Astrocyte (in vitro differentiated cells and primary cell): ENCODE measurements around the gene ADAMTS20. TPM values are rescaled to one million over a fixed set of nuclear protein-coding genes. Genes with fewer than 3 reads are reported as not detected.
A peak's percentile ranks its signal among the peaks of the same experiment; 100 is the strongest.

ENCODE experiments used
- DNase-seq: peaks from one replicate; pipeline ENCODE4 v3.0.0-alpha.2; 2010; ENCODE audit warnings: low read depth
- FAIRE-seq: peaks from 2 replicates; lab custom pipeline; 2011; peaks lifted over from hg19 to GRCh38; lab: Jason Lieb, UNC
- H2AFZ ChIP-seq: 2 replicates; pipeline ENCODE4 v1.6.0; 2012; ENCODE audit warnings: low read depth, low read length, inconsistent platforms
- H3K27ac ChIP-seq: 2 replicates; pipeline ENCODE4 v1.5.1; 2011; ENCODE audit warnings: low read depth, low read length, inconsistent platforms
- H3K27me3 ChIP-seq: 2 replicates; pipeline ENCODE4 v1.6.0; 2011; ENCODE audit warnings: low read length, inconsistent platforms; ENCODE audit not compliant: insufficient read depth
- H3K36me3 ChIP-seq: 2 replicates; pipeline ENCODE4 v1.5.1; 2011; ENCODE audit warnings: low read length, inconsistent platforms; ENCODE audit not compliant: insufficient read depth
- H3K4me1 ChIP-seq: 2 replicates; pipeline ENCODE4 v1.5.1; 2011; ENCODE audit warnings: low read length, inconsistent platforms; ENCODE audit not compliant: insufficient read depth
- H3K4me2 ChIP-seq: 2 replicates; pipeline ENCODE4 v1.6.0; 2012; ENCODE audit warnings: low read length, inconsistent platforms
- H3K4me3 ChIP-seq: 2 replicates; pipeline ENCODE4 v1.5.1; 2011; ENCODE audit warnings: low read depth, mild to moderate bottlenecking, low read length, inconsistent platforms; ENCODE audit not compliant: insufficient read depth
- H3K79me2 ChIP-seq: 2 replicates; pipeline ENCODE4 v1.6.0; 2012; ENCODE audit warnings: mild to moderate bottlenecking, low read length, inconsistent platforms; ENCODE audit not compliant: insufficient read depth
- H3K9ac ChIP-seq: 2 replicates; pipeline ENCODE4 v1.6.0; 2012; ENCODE audit warnings: mild to moderate bottlenecking, low read length, inconsistent platforms
- H3K9me3 ChIP-seq: 2 replicates; pipeline ENCODE4 v1.5.1; 2012; ENCODE audit warnings: low read depth, mild to moderate bottlenecking, low read length, inconsistent platforms; ENCODE audit not compliant: insufficient read depth
- H4K20me1 ChIP-seq: 2 replicates; pipeline ENCODE4 v1.6.0; 2012; ENCODE audit warnings: low read length, inconsistent platforms; ENCODE audit not compliant: insufficient read depth
- H3K27ac Mint-ChIP-seq: one replicate; pipeline ENCODE4 v1.8.0; 2021; ENCODE audit warnings: mild to moderate bottlenecking, mixed read lengths; ENCODE audit not compliant: unreplicated experiment
- H3K27me3 Mint-ChIP-seq: one replicate; pipeline ENCODE4 v1.8.0; 2021; ENCODE audit warnings: low read depth, mixed read lengths; ENCODE audit not compliant: unreplicated experiment
- H3K36me3 Mint-ChIP-seq: one replicate; pipeline ENCODE4 v1.8.0; 2021; ENCODE audit warnings: low read depth, mixed read lengths; ENCODE audit not compliant: unreplicated experiment
- H3K4me1 Mint-ChIP-seq: one replicate; pipeline ENCODE4 v1.8.0; 2021; ENCODE audit warnings: low read depth, mixed read lengths; ENCODE audit not compliant: unreplicated experiment
- H3K4me3 Mint-ChIP-seq: one replicate; pipeline ENCODE4 v1.8.0; 2021; ENCODE audit warnings: mild to moderate bottlenecking, moderate library complexity, mixed read lengths; ENCODE audit not compliant: unreplicated experiment
- H3K9me3 Mint-ChIP-seq: one replicate; pipeline ENCODE4 v1.8.0; 2021; ENCODE audit warnings: mild to moderate bottlenecking, mixed read lengths; ENCODE audit not compliant: unreplicated experiment
- CTCF ChIP-seq: IDR thresholded peaks from 2 replicates; pipeline ENCODE4 v1.5.1; 2011; ENCODE audit warnings: low read depth, mild to moderate bottlenecking, inconsistent platforms, low read length, moderate library complexity; ENCODE audit not compliant: insufficient read depth
- EZH2 ChIP-seq: IDR thresholded peaks from 2 replicates; pipeline ENCODE4 v1.6.1; 2012; ENCODE audit warnings: mild to moderate bottlenecking, low read length, inconsistent platforms; ENCODE audit not compliant: insufficient read depth
- total RNA-seq: library from RNA; stranded (reverse); gene quantifications from 2 replicates; pipeline ENCODE4 v1.2.1, GENCODE V29; 2021

The ADAMTS20 gene
- total RNA-seq, 1 donor from 2014 or later = 0.66 TPM

DNA sequence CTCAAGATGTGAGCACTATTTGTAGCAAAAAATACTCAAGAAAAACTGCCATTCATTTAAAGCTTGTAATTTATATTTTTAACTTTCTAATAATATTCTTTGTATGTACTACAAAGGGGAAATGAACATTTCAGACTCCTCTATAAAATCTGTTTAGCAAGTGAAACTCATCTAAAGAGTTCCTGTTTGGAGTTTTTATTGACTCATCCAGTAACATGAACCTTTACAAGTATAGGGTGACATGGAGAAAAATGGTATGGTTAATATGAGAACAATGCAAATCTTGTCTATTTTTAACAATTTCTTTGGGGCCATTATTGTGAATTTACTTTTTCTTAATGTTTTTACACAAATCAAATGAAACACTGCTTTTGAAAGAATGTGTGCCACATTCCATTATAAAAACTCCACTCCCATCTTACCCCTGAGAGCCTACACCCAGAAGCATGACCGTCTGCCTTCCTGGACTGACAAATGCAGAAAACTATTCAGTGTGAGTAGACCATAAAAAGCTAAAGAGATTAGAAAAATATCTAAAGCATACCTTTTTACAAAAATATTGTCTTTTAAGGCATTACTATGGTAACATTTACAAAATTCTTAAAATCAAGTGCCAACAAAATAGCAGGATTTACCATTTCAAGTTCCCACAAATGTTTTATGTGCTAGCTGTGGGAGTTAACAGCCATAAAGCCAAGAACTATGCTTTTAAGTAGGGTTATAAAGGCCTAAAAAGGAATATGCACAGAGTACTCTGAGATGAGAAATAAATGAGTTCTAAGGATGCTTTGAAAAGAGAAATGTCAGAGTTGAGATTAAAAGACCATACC lies 144.0 kb downstream of the ADAMTS20 start:
- Histone ChIP-seq H3K79me2 (no peaks in the 10 kb centered on the region), H2AFZ (no peak overlapping the region), H3K4me1 (no peaks in the 10 kb centered on the region), H4K20me1 (no peaks in the 10 kb centered on the region), H3K4me2 (no peak overlapping the region), H3K9ac (no peak overlapping the region), H3K36me3 (no peaks in the 10 kb centered on the region), H3K27ac (no peak overlapping the region), H3K4me3 (no peak overlapping the region), H3K9me3 (no peaks in the 10 kb centered on the region), H3K27me3 (no peaks in the 10 kb centered on the region)
- no peak for TF ChIP-seq EZH2
- no peak for TF ChIP-seq CTCF
- H3K27me3 Mint-ChIP-seq = no peaks in the 10 kb centered on the region
- DNase-seq = peak; percentile 4
- H3K36me3 Mint-ChIP-seq = no peaks in the 10 kb centered on the region
- peak overlapping the region; percentile 30 for H3K27ac Mint-ChIP-seq
- H3K4me1 Mint-ChIP-seq = peaks cover 11% of the 10 kb centered on the region
- no peak for FAIRE-seq
- no peak overlapping the region for H3K4me3 Mint-ChIP-seq
- no peaks in the 10 kb centered on the region for H3K9me3 Mint-ChIP-seq

DNA sequence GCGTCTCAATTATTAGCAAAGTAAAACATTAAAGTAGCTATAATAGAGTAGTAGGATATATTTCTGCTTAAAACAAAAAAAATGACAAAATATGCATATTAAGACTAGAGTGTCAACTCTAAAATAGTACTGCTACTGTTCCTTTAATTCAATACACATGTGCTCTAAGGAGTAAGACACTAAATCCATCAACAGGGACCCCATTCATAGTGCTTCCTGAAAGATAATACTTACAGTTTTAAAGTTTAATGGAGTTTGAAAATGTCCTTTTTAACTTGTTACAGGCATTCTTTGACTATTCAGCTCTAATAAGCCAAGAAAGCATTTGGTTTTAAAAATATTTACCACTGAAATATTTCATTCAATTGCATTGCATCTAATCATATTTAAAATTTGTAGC lies 145.2 kb downstream of the ADAMTS20 start:
- no peak overlapping the region for H3K4me3 Mint-ChIP-seq
- DNase-seq (no peak), FAIRE-seq (no peak)
- peaks cover 11% of the 10 kb centered on the region for H3K4me1 Mint-ChIP-seq
- no peaks in the 10 kb centered on the region for H3K9me3 ChIP-seq
- no peaks in the 10 kb centered on the region for H3K4me1 ChIP-seq
- H3K27me3 ChIP-seq = no peaks in the 10 kb centered on the region
- H3K4me3 ChIP-seq = no peak overlapping the region
- H3K9me3 Mint-ChIP-seq = no peaks in the 10 kb centered on the region
- no peaks in the 10 kb centered on the region for H3K79me2 ChIP-seq
- H3K36me3 Mint-ChIP-seq = no peaks in the 10 kb centered on the region
- H3K27ac Mint-ChIP-seq = no peak overlapping the region
- no peak overlapping the region for H2AFZ ChIP-seq
- no peak overlapping the region for H3K27ac ChIP-seq
- H3K9ac ChIP-seq = no peak overlapping the region
- no peaks in the 10 kb centered on the region for H4K20me1 ChIP-seq
- H3K36me3 ChIP-seq = no peaks in the 10 kb centered on the region
- H3K27me3 Mint-ChIP-seq = no peaks in the 10 kb centered on the region
- H3K4me2 ChIP-seq = no peak overlapping the region
- TF ChIP-seq CTCF (no peak), EZH2 (no peak)

DNA sequence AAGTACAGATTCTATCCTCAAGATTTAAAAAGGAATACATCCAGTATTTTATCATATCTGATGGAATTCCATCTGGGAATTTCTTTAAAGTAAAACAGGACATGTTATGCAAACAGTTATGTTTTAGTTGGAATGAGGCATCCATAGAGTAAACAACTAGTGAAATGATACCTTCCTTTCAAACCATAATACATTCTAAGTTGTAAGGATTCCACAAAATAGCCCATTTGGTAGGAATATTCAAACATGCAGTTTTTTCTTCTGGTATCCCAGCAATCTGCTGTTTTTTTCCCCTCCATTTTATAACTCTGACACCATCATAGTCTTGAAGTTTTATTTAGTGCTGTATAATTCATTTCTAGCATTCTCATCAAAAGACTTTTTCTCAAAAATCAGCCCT lies 149.6 kb downstream of the ADAMTS20 start:
- H3K4me3 Mint-ChIP-seq = no peak overlapping the region
- no peaks in the 10 kb centered on the region for H3K9me3 ChIP-seq
- H3K9me3 Mint-ChIP-seq = no peaks in the 10 kb centered on the region
- FAIRE-seq (no peak), DNase-seq (no peak)
- TF ChIP-seq EZH2 = no peak
- TF ChIP-seq CTCF = no peak
- no peaks in the 10 kb centered on the region for H3K4me1 ChIP-seq
- H3K27me3 Mint-ChIP-seq = no peaks in the 10 kb centered on the region
- H3K27me3 ChIP-seq = no peaks in the 10 kb centered on the region
- no peak overlapping the region for H3K27ac ChIP-seq
- no peaks in the 10 kb centered on the region for H3K79me2 ChIP-seq
- no peaks in the 10 kb centered on the region for H3K4me1 Mint-ChIP-seq
- no peak overlapping the region for H2AFZ ChIP-seq
- H3K9ac ChIP-seq = no peak overlapping the region
- H3K4me2 ChIP-seq = no peak overlapping the region
- H3K27ac Mint-ChIP-seq = no peak overlapping the region
- no peaks in the 10 kb centered on the region for H3K36me3 Mint-ChIP-seq
- H3K36me3 ChIP-seq = no peaks in the 10 kb centered on the region
- no peaks in the 10 kb centered on the region for H4K20me1 ChIP-seq
- no peak overlapping the region for H3K4me3 ChIP-seq
